Esophagus muscularis mucosa (tissue), 4 donors: Measurements from ENCODE around the gene SAP30.

Experiments
- EP300 ChIP-seq: sonication (generic); formaldehyde crosslinking; IDR thresholded peaks from one replicate; pipeline ENCODE4 v1.6.1; 2017; ENCODE audit warnings: antibody characterized with exemption
- POLR2A ChIP-seq: fragments of 450-650 bp; IDR thresholded peaks from one replicate; pipeline ENCODE4 v1.6.1; 2017; ENCODE audit warnings: antibody characterized with exemption, moderate library complexity, mild to moderate bottlenecking, low read depth
- POLR2AphosphoS5 ChIP-seq, 2 donors: sonication (generic); formaldehyde crosslinking; IDR thresholded peaks; one replicate each; pipeline ENCODE4 v1.6.1; 2017; ENCODE audit warnings: antibody characterized with exemption in 2 of 2
- TF ChIP-seq, protein P1 (sequence below), 3 experiments: fragments of 200-600 bp in 2 of 3; fragments of 450-650 bp in 1 of 3; sonication (generic) in 2 of 3; IDR thresholded peaks; one replicate each; pipeline ENCODE4 v1.5.1; 2017 to 2019; ENCODE audit warnings: antibody characterized with exemption in 3 of 3, mild to moderate bottlenecking in 2 of 3, moderate library complexity in 1 of 3

DNA sequence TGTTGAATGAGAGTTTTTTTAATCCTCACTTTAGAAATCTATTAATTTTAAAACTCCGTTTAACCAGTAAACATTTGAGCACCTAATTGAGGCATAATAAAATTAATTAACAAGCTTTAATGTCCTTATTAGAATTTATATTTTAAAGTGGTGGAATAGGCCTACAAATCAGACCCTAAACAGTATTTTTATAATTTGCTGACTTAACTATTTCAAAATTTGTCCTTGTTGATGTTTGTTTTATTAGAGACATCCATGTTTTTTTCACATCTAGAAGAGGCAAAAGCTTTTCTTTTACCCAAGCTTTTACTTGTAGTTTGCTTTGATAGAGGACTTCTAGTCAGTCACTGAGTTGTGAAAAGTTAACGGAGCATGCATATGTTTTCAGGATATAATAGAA, 3.8 kb downstream of the SAP30 start:
- TF ChIP-seq, protein P1, sequence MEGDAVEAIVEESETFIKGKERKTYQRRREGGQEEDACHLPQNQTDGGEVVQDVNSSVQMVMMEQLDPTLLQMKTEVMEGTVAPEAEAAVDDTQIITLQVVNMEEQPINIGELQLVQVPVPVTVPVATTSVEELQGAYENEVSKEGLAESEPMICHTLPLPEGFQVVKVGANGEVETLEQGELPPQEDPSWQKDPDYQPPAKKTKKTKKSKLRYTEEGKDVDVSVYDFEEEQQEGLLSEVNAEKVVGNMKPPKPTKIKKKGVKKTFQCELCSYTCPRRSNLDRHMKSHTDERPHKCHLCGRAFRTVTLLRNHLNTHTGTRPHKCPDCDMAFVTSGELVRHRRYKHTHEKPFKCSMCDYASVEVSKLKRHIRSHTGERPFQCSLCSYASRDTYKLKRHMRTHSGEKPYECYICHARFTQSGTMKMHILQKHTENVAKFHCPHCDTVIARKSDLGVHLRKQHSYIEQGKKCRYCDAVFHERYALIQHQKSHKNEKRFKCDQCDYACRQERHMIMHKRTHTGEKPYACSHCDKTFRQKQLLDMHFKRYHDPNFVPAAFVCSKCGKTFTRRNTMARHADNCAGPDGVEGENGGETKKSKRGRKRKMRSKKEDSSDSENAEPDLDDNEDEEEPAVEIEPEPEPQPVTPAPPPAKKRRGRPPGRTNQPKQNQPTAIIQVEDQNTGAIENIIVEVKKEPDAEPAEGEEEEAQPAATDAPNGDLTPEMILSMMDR (IDR thresholded peaks at IDR 0.05): no peak
- TF ChIP-seq POLR2A (no peak), POLR2AphosphoS5 (IDR thresholded peaks at IDR 0.05) (no peak), EP300 (no peak)
